Thyroid gland (tissue), 4 donors: ENCODE data around the gene PLEKHA1.

ENCODE experiments used
- CTCF ChIP-seq, 6 experiments: fragments of 200-600 bp in 3 of 6; fragments of 450-650 bp in 3 of 6; sonication (generic) in 3 of 6; IDR thresholded peaks; one replicate each; pipeline ENCODE4 v1.5.1; 2016 to 2019; ENCODE audit warnings: antibody characterized with exemption in 6 of 6, mild to moderate bottlenecking in 2 of 6, inconsistent platforms in 1 of 6, moderate library complexity in 1 of 6
- POLR2A ChIP-seq, 2 donors: fragments of 450-650 bp; IDR thresholded peaks; one replicate each; pipeline ENCODE4 v1.6.1; 2017; ENCODE audit warnings: antibody characterized with exemption in 2 of 2, mild to moderate bottlenecking in 2 of 2, moderate library complexity in 1 of 2

GRCh38 chr10:122393288-122393687, 18.8 kb downstream of the PLEKHA1 start:
- TF ChIP-seq CTCF (IDR thresholded peaks at IDR 0.05) = no peak
- no peak for TF ChIP-seq POLR2A (IDR thresholded peaks at IDR 0.05)
